Lung microvascular endothelial cell (primary cell): ENCODE results near the gene OXA1L. TPM values are rescaled to one million over a fixed set of nuclear protein-coding genes. Genes with fewer than 3 reads are reported as not detected.

Experiments used
- total RNA-seq: library from RNA; depleted of rRNA; stranded (reverse); fragments of >200 nt; gene quantifications from 2 replicates; pipeline ENCODE4 v1.2.1, GENCODE V29; 2014

The OXA1L gene
- total RNA-seq, 1 donor from 2014 or later, result 39.1 TPM

Other genes with a start within 250 kb of the OXA1L start
- 300 and 362 TPM in 2 replicates for gene DAD1, start 177.5 kb upstream of the OXA1L start, total RNA-seq
- gene ABHD4, start 168.4 kb upstream of the OXA1L start, total RNA-seq, result 4.6 and 8.3 TPM in 2 replicates
- gene OR6J1, start 122.3 kb upstream of the OXA1L start, total RNA-seq, result not detected in 2 replicates
- gene SLC7A7, start 48.7 kb downstream of the OXA1L start, total RNA-seq, result 5.0 and 6.7 TPM in 2 replicates
- 43.7 and 46.9 TPM in 2 replicates for gene MRPL52, start 63.2 kb downstream of the OXA1L start, total RNA-seq
- gene MMP14, start 69.9 kb downstream of the OXA1L start, total RNA-seq, result 43.3 and 80.2 TPM in 2 replicates
- 37.3 and 44.0 TPM in 2 replicates for gene LRP10, start 105.1 kb downstream of the OXA1L start, total RNA-seq
- gene REM2, start 116.5 kb downstream of the OXA1L start, total RNA-seq, result under 0.01 TPM in 1 of 2 replicates, not detected in the other
- 24.0 and 37.7 TPM in 2 replicates for gene RBM23, start 152.5 kb downstream of the OXA1L start, total RNA-seq
- 35.3 and 41.9 TPM in 2 replicates for gene PRMT5, start 162.7 kb downstream of the OXA1L start, total RNA-seq
- gene HAUS4, start 190.4 kb downstream of the OXA1L start, total RNA-seq, result 6.3 and 28.5 TPM in 2 replicates
- 36.0 and 70.2 TPM in 2 replicates for gene AJUBA, start 215.9 kb downstream of the OXA1L start, total RNA-seq
- gene C14orf93, start 243.5 kb downstream of the OXA1L start, total RNA-seq, result 2.4 and 3.9 TPM in 2 replicates